CD4-positive, alpha-beta T cell treated with Interleukin-15 for 4 hours (primary cell): ENCODE data around the gene CDC42EP1.
"Not testable (repeated sequence)": the region's sequence is repeated elsewhere in the genome, so short reads cannot be mapped to it uniquely, and the experiment has no call there.

Source experiments
- DNase-seq: peaks from one replicate; pipeline ENCODE4 v3.0.0-alpha.2; 2020; ENCODE audit warnings: low spot score

The CDC42EP1 gene

GRCh38 chr22:37559901-37560607 is at the start of gene CDC42EP1:
Gene CDC42EP1, plus strand, starts transcription at chr22:37560480. Its CDS starts 5,870 bp downstream, at chr22:37566350.
- DNase-seq: no peak

- DNase-seq: no peak
Measured at GRCh38 chr22:37511395-37512104, 48.7 kb upstream of the CDC42EP1 start.

GRCh38 chr22:37514526-37515051 is 45.7 kb upstream of the CDC42EP1 start:
- no peak for DNase-seq

DNA sequence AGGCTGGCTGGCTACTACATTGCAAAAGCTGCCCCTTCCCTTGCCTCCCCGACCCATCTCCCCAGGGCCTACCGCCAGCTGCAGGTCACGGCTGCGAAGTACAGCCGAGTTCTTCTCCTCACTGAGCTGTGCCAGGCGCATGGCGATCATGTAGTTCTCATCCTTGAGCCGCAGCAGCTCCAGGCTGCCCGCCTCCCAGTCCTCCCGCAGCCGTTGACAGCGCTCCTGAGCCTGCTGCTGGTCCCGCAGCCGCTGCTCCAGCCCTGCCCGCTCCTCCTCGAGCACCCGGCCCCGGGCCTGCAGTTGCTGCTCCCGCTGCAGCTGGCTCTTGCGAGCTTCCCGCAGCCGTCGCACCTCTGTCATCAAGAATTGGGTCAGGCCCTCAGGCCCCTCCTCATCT is 44.4 kb upstream of the CDC42EP1 start:
- no peak for DNase-seq

DNA sequence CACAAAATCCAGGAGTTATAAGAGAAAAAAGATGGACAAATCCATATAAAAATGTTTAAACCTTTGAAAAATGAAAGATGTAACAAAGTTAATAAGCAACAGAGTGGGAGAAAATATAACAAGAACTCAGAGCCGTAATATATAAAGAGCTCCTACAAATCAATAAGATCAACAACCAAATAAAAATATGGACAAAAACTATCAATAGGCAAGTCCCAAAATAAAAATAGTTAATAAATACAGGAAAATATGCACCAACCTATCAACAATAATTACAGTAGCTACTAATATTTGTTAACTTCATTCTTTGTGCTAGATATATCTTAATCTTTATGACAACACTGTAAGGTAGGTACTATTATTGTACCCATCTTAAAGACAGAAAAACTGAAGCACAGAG is 43.8 kb upstream of the CDC42EP1 start:
- no peak for DNase-seq

DNA sequence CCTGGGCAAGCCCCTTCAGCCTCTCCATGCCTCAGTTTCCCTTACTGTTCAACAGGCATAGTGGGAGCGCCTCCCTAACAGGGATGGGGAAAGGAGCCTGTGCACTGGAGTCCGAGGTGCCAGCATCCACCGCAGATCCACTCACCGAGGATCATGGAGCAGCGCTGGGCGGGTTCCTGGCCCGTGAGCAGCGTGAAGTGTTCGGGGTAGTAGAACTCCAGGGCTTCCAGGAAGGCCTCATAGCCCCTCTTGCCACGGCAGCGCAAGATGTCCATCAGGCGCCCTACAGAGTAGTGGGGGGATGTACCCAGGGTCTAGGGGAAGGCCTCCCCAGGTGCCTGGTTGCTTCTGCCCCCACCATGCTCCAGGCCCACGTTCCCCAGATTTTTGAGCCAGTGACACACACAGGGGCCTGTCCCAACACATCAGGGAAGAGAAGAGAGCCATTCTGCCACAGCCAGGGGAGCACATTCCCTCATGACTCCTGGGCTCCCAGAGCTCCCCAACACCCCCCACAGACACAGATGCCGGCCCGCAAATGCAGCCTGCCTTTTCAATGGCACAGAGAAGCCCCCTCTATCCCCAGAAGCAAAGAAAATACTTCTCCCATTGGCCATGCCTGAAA is 42.3 kb upstream of the CDC42EP1 start:
- no peak for DNase-seq

GRCh38 chr22:37518509-37519267 is 41.6 kb upstream of the CDC42EP1 start:
- DNase-seq: no peak

DNA sequence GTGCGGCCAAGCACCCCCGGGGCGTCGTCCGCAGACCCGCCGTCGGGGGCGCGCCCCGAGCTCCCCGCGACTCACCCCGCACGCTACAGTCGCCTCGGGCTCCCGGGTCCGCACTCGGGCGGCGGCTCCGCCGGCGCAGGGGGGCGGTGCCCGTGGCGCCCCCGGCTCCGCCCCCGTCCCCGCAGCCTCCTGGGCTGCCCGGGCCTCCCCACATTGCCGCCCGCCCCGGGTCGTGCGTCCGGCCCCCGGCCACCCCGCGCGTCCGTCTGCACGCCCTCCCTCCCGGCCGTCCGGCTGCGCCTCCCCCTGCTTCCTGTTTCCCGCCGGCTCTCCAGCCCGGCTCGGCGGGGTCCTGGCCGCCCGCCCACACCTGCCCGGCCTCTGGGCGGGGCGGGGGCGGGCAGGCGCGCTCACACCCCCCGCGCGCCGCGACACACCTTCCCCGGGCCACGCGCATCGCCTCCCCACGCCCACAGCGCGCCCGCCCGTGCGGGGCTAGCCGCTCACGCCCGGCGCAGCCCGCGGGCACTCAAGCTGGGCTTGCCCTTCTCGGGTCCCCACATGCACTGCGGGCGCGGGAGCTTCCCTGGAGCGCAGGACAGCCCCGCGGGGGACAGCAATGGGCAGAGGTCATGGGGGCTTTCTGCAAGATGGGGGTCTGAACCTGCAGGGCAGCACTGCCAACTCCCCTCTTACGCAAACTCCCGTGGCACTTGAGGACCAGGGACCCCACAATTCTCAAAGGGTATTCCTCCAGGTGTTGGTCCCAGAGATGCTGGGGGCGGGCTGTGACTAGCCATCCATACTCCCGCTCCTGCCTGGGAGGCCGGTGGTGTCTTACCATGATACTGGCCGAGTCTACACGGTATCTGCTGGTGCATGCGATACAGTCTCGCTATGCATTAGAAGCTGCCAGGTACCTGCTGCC is 40.7 kb upstream of the CDC42EP1 start, which contains the start of gene CARD10:
Gene CARD10 (minus strand): TSS at position 148 of the 928 bp plus-strand sequence. CDS start 215 bp downstream, outside the sequence.
- no peak for DNase-seq

DNA sequence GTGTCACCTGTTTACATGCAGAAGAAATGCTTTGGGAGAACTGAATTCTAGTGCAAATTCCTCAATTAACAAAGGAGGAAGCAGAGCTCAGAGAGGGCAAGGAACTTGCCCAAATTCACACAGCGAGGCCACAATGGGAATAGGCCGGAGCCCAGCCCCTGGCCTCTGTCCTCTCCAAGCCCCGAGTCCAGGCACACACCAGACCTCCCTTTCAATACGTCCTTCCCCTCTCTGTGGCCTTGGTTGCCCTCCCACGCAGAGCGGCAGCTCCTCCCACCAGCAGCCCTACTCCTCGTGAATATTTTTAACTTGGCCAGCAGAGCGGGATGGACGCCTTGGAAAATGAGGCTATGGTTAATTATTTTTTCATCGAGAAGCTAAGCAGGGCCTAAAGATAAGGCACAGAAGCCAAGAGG is 39.5 kb upstream of the CDC42EP1 start:
- no peak for DNase-seq

GRCh38 chr22:37521236-37521739 is 39.0 kb upstream of the CDC42EP1 start:
- DNase-seq: no peak

GRCh38 chr22:37522482-37522881 is 37.8 kb upstream of the CDC42EP1 start:
- no peak for DNase-seq

DNA sequence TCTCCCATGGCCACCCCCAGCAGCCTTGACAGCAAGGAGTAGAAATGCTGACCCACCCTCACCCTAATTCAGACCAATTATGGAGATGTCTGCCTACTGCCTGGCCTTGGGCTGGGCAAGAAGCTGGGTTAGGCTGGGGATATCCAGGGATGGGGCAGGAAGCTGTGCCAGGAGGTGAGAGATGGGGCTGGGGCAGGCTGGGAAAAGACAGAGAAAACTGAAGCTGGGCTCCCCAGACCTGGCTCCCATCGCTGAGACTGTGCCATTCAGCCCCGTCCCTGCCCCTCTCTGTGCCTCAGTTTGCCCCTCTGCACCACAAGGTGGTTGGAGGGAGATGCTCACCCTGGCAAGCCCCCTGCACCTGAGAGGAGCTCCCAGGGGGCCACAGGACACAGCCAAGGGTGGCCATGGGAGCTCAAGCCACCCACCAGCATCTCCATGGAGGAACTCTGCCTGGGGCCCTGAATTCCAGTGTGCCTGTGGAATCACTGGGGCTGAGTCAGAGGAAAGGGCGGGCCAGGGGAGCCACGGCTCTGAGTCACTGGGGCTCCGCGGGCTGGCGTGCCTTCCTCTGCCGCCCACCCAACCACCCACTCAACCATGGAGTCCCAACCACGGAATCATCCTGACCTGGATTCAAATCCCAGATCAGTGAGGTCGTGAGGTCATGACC is 35.1 kb upstream of the CDC42EP1 start:
- DNase-seq: no peak

- DNase-seq: no peak
Measured at GRCh38 chr22:37525746-37526350, 34.4 kb upstream of the CDC42EP1 start.

GRCh38 chr22:37526376-37526775 is 33.9 kb upstream of the CDC42EP1 start:
- no peak for DNase-seq

DNA sequence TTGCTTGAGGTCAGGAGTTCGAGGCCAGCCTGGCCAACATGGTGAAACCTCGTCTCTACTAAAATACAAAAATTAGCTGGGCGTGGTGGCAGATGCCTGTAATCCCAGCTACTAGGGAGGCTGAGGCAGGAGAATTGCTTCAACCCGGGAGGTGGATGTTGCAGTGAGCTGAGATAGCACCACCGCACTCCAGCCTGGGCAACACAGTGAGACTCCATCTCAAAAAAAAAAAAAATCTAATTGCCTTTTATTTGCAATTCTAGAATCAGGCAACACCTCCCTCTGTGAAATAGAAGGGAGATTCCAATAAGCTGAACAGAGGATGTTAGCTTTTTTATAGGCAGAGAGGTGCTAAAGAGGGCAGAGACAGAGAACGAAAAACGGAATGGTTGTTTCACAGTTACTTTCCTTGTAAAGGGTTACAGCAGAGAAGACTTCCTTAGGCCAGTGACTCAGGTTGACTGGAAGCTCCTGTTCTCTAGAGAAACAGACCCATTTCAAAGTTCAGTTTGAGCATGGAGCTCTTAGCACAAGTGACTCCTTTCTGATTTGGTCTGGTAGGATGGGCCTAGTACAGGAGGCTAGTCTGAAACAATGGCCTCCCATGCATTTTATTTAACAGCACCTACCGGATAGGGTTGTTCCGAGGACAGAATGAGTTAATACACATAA is 33.1 kb upstream of the CDC42EP1 start:
- not testable (repeated sequence) for DNase-seq

DNA sequence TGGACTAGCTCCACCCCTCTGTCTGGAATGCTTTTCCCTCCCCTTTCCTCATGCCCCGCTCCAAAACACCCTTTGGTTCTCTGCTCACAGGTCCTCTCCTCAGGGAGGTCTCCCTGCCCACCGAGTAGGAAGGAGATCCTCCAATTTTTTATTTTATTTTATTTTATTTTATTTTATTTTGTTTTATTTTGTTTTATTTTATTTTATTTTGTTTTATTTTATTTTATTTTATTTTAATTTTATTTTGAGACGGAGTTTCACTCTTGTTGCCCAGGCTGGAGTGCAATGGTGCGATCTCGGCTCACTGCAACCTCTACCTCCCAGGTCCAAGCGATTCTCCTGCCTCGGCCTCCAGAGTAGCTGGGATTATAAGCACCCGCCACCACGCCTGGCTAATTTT is 32.3 kb upstream of the CDC42EP1 start:
- DNase-seq: not testable (repeated sequence)

- DNase-seq: no peak
Measured at GRCh38 chr22:37529652-37530345, 30.5 kb upstream of the CDC42EP1 start.

DNA sequence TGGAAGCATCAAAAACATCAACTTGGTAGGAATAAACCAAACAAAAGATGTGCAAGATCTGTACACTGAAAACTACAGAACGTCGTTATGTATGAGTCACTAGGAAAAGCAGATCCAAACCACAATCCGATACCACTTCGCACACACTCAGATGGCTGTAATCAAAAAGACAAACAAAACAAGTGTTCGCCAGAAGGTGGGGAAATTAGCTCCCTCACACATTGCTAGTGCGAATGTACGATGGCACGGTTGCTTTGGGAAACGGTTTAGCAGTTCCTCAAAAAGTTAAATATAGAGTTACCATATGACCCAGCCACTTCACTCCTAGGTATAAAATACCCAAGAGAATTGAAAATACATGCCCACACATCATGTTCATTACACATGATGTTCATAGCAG is 26.3 kb upstream of the CDC42EP1 start:
- peak; percentile 14 for DNase-seq
